Endothelial cell of umbilical vein (primary cell): ENCODE results near the gene FAM240B. TPM values are rescaled to one million over a fixed set of nuclear protein-coding genes. Genes with fewer than 3 reads are reported as not detected.

ENCODE experiments used
- BruUV-seq: library from RNA; stranded (reverse); fragments of 400-500 nt; replicated peaks from 2 replicates; lab custom pipeline; 2021; lab: Mats Ljungman, UMichigan
- CTCF ChIA-PET: fragments of 300-600, 350-600 bp; sonication (Branson Sonifier 250); formaldehyde crosslinking; loops from one replicate; lab custom pipeline; 2021; ENCODE audit warnings: antibody characterized with exemption, inconsistent platforms; lab: Charles Lee
- POLR2A ChIA-PET: fragments of 300-600, 350-600 bp; sonication (Branson Sonifier 250); formaldehyde crosslinking; loops from one replicate; lab custom pipeline; 2021; ENCODE audit warnings: antibody characterized with exemption, inconsistent platforms; lab: Charles Lee
- DNase-seq: peaks from one replicate; pipeline ENCODE4 v3.0.0-alpha.2; 2011; ENCODE audit warnings: low read depth, low spot score
- FAIRE-seq: peaks from 2 replicates; lab custom pipeline; 2011; peaks lifted over from hg19 to GRCh38; lab: Jason Lieb, UNC
- H2AFZ ChIP-seq: 2 replicates; pipeline ENCODE4 v1.6.0; 2012; ENCODE audit warnings: low read depth, low read length, control low read depth, inconsistent platforms
- H3K27ac ChIP-seq: 2 replicates; pipeline ENCODE4 v1.5.1; 2011; ENCODE audit warnings: low read depth, mild to moderate bottlenecking, control low read depth, low read length, moderate library complexity; ENCODE audit not compliant: insufficient read depth
- H3K27me3 ChIP-seq, 2 experiments: 2 replicates each; pipeline versions ENCODE4 v1.6.0 to v1.6.1; 2011; ENCODE audit warnings: low read length in 2 of 2, mixed read lengths in 1 of 2; ENCODE audit not compliant: control insufficient read depth in 2 of 2, insufficient read depth in 2 of 2
- H3K36me3 ChIP-seq, 2 experiments: 2 replicates in 1 of 2; 3 replicates in 1 of 2; pipeline ENCODE4 v1.5.1; 2011; ENCODE audit warnings: low read length in 2 of 2, mild to moderate bottlenecking in 1 of 2, moderate library complexity in 1 of 2; ENCODE audit not compliant: control insufficient read depth in 2 of 2, insufficient read depth in 2 of 2; ENCODE audit errors: extremely low read depth in 1 of 2
- H3K4me1 ChIP-seq: 3 replicates; pipeline ENCODE4 v1.5.1; 2011; ENCODE audit warnings: mild to moderate bottlenecking, low read length; ENCODE audit not compliant: control insufficient read depth, insufficient read depth; ENCODE audit errors: extremely low read depth
- H3K4me2 ChIP-seq: 2 replicates; pipeline ENCODE4 v1.6.1; 2011; ENCODE audit warnings: low read length, control low read depth, mixed read lengths; ENCODE audit not compliant: insufficient read depth
- H3K4me3 ChIP-seq, 3 experiments: fragments of 200-600 bp in 1 of 3; sonication (generic), shearing (Covaris generic) in 1 of 3; replicated peaks in 1 of 3; 2 replicates each; pipeline ENCODE4 v1.5.1; 2011 to 2016; ENCODE audit warnings: control low read depth in 3 of 3, low read length in 3 of 3, mild to moderate bottlenecking in 2 of 3, inconsistent platforms in 1 of 3, low read depth in 1 of 3, moderate library complexity in 1 of 3; ENCODE audit not compliant: insufficient read depth in 1 of 3
- H3K79me2 ChIP-seq: 2 replicates; pipeline ENCODE4 v1.6.0; 2012; ENCODE audit warnings: low read length, inconsistent platforms; ENCODE audit not compliant: control insufficient read depth, insufficient read depth
- H3K9ac ChIP-seq: replicated peaks from 2 replicates; pipeline ENCODE3; 2011; ENCODE audit warnings: low read length, control low read depth; ENCODE audit not compliant: insufficient read depth; ENCODE audit errors: extremely low read depth
- H3K9me1 ChIP-seq: replicated peaks from 3 replicates; pipeline ENCODE4 v1.6.0; 2011; ENCODE audit warnings: mild to moderate bottlenecking, low read length; ENCODE audit not compliant: control insufficient read depth, insufficient read depth; ENCODE audit errors: extremely low read depth
- H3K9me3 ChIP-seq: replicated peaks from 2 replicates; pipeline ENCODE4 v1.5.1; 2012; ENCODE audit warnings: low read length, inconsistent platforms; ENCODE audit not compliant: control insufficient read depth, insufficient read depth
- H4K20me1 ChIP-seq: replicated peaks from 2 replicates; pipeline ENCODE3; 2011; ENCODE audit warnings: mild to moderate bottlenecking, low read length; ENCODE audit not compliant: control insufficient read depth, insufficient read depth; ENCODE audit errors: extremely low read depth
- EZH2 ChIP-seq: IDR thresholded peaks from 2 replicates; pipeline ENCODE4 v1.6.1; 2012; ENCODE audit warnings: borderline replicate concordance, low read depth, mild to moderate bottlenecking, moderate library complexity, low read length, inconsistent platforms; ENCODE audit not compliant: severe bottlenecking
- FOS ChIP-seq: IDR thresholded peaks from 2 replicates; pipeline ENCODE4 v1.6.1; 2011; ENCODE audit warnings: mild to moderate bottlenecking, low read length, moderate library complexity, borderline replicate concordance; ENCODE audit not compliant: insufficient read depth
- GATA2 ChIP-seq: IDR thresholded peaks from 2 replicates; pipeline ENCODE4 v1.7.0; 2011; ENCODE audit warnings: low read depth, mild to moderate bottlenecking, moderate library complexity, mixed read lengths, low read length; ENCODE audit not compliant: insufficient read length, insufficient read depth
- JUN ChIP-seq: IDR thresholded peaks from 2 replicates; pipeline ENCODE4 v1.6.1; 2011; ENCODE audit warnings: borderline replicate concordance, low read depth; ENCODE audit not compliant: insufficient read length, insufficient read depth
- MYC ChIP-seq: IDR thresholded peaks from one replicate; pipeline ENCODE4 v1.6.1; 2011; ENCODE audit warnings: mild to moderate bottlenecking, low read depth, low read length
- POLR2A ChIP-seq: IDR thresholded peaks from 2 replicates; pipeline ENCODE4 v1.6.1; 2012; ENCODE audit warnings: low read depth, mild to moderate bottlenecking, control low read depth, low read length
- dilution Hi-C: fragments of 300-500 bp; cut with MboI; formaldehyde crosslinking; loops from one replicate; pipeline ENCODE4 v1.15.0; 2019; ENCODE audit warnings: low sequenced_read_pairs; ENCODE audit not compliant: extremely low pct_ligation_motif_present
- intact Hi-C: fragments of 100-400 bp; cut with micrococcal nuclease; formaldehyde crosslinking; loops from one replicate; pipeline ENCODE4 v1.10.0; 2022
- polyA plus RNA-seq, 4 experiments: library from polyadenylated mRNA; depleted of rRNA in 3 of 4; stranded (reverse) in 3 of 4; unstranded in 1 of 4; fragments of >200 nt; gene quantifications; 2 replicates each; pipeline versions ENCODE4 v1.2.1 to v1.2.3, GENCODE V29; 2011 to 2012; ENCODE audit warnings: missing spikeins in 1 of 4
- total RNA-seq: library from RNA; stranded (reverse); gene quantifications from 2 replicates; pipeline ENCODE4 v1.2.3, GENCODE V29; 2021
- TF ChIP-seq, protein P1 (sequence below): IDR thresholded peaks from 2 replicates; pipeline ENCODE4 v1.6.1; 2011; ENCODE audit not compliant: insufficient read depth, insufficient read length
- TF ChIP-seq, protein P2 (sequence below), 2 donors: IDR thresholded peaks; 1 replicate in 1 of 2; 2 replicates in 1 of 2; pipeline ENCODE4 v1.5.1; 2011; ENCODE audit warnings: low read length in 2 of 2, mild to moderate bottlenecking in 2 of 2, moderate library complexity in 2 of 2, control low read depth in 1 of 2, inconsistent platforms in 1 of 2, low read depth in 1 of 2; ENCODE audit not compliant: insufficient read depth in 1 of 2; ENCODE audit errors: extremely low read depth in 1 of 2

FAM240B gene
- total and polyA plus RNA-seq, 2 donors (not counting 3 experiments of a cell fraction or from before 2014, with no cell fraction given): not detected

DNA sequence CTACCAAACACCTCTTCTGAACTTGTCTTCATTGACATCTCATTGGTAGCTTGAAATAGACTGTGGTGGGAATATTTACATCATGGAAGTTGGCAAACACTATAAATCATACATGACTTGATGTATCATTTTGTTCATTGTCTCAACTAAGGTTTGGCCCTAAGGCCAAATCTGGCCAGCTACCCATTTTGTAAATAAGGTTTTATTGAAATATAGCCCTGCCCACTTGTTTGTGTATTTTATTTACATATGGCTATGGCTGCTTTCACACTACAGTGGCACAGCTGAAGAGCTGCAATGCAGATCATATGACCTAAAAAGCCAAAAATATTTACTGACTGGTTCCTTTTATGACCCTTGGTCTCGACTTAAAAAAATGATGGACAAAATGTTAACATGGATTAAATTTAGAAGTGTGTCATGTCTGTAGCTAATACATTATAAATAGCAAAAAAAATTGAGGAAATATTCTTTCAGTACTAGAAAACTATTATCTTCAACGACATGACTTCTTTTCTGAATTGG lies 22.1 kb downstream of the FAM240B start:
- POLR2A ChIA-PET: no interaction called here
- no peak for TF ChIP-seq EZH2
- no peak for TF ChIP-seq GATA2
- TF ChIP-seq JUN: no peak
- TF ChIP-seq, protein P1, sequence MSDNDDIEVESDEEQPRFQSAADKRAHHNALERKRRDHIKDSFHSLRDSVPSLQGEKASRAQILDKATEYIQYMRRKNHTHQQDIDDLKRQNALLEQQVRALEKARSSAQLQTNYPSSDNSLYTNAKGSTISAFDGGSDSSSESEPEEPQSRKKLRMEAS: no peak
- TF ChIP-seq FOS: no peak
- no peak for TF ChIP-seq MYC
- no peak for TF ChIP-seq POLR2A
- TF ChIP-seq, protein P2, sequence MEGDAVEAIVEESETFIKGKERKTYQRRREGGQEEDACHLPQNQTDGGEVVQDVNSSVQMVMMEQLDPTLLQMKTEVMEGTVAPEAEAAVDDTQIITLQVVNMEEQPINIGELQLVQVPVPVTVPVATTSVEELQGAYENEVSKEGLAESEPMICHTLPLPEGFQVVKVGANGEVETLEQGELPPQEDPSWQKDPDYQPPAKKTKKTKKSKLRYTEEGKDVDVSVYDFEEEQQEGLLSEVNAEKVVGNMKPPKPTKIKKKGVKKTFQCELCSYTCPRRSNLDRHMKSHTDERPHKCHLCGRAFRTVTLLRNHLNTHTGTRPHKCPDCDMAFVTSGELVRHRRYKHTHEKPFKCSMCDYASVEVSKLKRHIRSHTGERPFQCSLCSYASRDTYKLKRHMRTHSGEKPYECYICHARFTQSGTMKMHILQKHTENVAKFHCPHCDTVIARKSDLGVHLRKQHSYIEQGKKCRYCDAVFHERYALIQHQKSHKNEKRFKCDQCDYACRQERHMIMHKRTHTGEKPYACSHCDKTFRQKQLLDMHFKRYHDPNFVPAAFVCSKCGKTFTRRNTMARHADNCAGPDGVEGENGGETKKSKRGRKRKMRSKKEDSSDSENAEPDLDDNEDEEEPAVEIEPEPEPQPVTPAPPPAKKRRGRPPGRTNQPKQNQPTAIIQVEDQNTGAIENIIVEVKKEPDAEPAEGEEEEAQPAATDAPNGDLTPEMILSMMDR (IDR thresholded peaks at IDR 0.05; ENCODE audit: extremely low read depth in 1 of 2, insufficient read depth in 1 of 2, low read depth in 1 of 2, low read length in 2 of 2): no peak
- no peaks in the 10 kb centered on the region for H3K4me1 ChIP-seq
- CTCF ChIA-PET: interaction anchor here (0.9 to 1.7 kb wide), 3 partner anchors 15 to 56 kb away, joined by 3 to 4 read pairs (median 3); no protein-coding TSS in a partner anchor
- BruUV-seq: no TSS peak
- no peak for FAIRE-seq
- H3K9me1 ChIP-seq: no peaks in the 10 kb centered on the region
- H3K9ac ChIP-seq: no peak overlapping the region
- H3K9me3 ChIP-seq: no peaks in the 10 kb centered on the region
- H3K27ac ChIP-seq: no peak overlapping the region
- H2AFZ ChIP-seq: no peak overlapping the region
- no peaks in the 10 kb centered on the region for H4K20me1 ChIP-seq
- no peak overlapping the region for H3K4me3 ChIP-seq
- no peaks in the 10 kb centered on the region for H3K36me3 ChIP-seq
- peaks cover 2% of the 10 kb centered on the region in 2 experiments for H3K27me3 ChIP-seq
- dilution Hi-C loops: no loop called here
- DNase-seq: no peak
- no peak overlapping the region for H3K4me2 ChIP-seq
- intact Hi-C loops: no loop called here
- no peaks in the 10 kb centered on the region for H3K79me2 ChIP-seq
